ENCODE measurements around the gene HMGB4.

- TF ChIP-seq, protein P1, sequence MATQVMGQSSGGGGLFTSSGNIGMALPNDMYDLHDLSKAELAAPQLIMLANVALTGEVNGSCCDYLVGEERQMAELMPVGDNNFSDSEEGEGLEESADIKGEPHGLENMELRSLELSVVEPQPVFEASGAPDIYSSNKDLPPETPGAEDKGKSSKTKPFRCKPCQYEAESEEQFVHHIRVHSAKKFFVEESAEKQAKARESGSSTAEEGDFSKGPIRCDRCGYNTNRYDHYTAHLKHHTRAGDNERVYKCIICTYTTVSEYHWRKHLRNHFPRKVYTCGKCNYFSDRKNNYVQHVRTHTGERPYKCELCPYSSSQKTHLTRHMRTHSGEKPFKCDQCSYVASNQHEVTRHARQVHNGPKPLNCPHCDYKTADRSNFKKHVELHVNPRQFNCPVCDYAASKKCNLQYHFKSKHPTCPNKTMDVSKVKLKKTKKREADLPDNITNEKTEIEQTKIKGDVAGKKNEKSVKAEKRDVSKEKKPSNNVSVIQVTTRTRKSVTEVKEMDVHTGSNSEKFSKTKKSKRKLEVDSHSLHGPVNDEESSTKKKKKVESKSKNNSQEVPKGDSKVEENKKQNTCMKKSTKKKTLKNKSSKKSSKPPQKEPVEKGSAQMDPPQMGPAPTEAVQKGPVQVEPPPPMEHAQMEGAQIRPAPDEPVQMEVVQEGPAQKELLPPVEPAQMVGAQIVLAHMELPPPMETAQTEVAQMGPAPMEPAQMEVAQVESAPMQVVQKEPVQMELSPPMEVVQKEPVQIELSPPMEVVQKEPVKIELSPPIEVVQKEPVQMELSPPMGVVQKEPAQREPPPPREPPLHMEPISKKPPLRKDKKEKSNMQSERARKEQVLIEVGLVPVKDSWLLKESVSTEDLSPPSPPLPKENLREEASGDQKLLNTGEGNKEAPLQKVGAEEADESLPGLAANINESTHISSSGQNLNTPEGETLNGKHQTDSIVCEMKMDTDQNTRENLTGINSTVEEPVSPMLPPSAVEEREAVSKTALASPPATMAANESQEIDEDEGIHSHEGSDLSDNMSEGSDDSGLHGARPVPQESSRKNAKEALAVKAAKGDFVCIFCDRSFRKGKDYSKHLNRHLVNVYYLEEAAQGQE (IDR thresholded peaks at IDR 0.05): no peak
- TF ChIP-seq CTCF (IDR thresholded peaks at IDR 0.05) (no peak), POLR2A (IDR thresholded peaks at IDR 0.05; ENCODE audit: low read length) (no peak), HOXA7 (CRISPR knock-in tag; IDR thresholded peaks at IDR 0.05) (no peak), NFE2L2 (conservative IDR thresholded peaks at IDR 0.05; ENCODE audit: low read length) (no peak), E2F6 (IDR thresholded peaks at IDR 0.05; ENCODE audit: borderline replicate concordance, low read depth) (no peak), KDM5A (IDR thresholded peaks at IDR 0.05) (no peak), RFX5 (IDR thresholded peaks at IDR 0.05) (no peak), ZSCAN20 (CRISPR knock-in tag; IDR thresholded peaks at IDR 0.05) (no peak), JUN (IDR thresholded peaks at IDR 0.05) (no peak), PHF8 (IDR thresholded peaks at IDR 0.05; ENCODE audit: borderline replicate concordance, low read depth) (no peak)
Measured at GRCh38 chr1:33821291-33821690, 42.6 kb upstream of the HMGB4 start.

Measured in A549 (cell line).